ENCODE data around the gene USH1G. TPM values are rescaled to one million over a fixed set of nuclear protein-coding genes. Genes with fewer than 3 reads are reported as not detected.

The USH1G gene
- total RNA-seq, 1 donor from 2014 or later = not detected

GRCh38 chr17:74938194-74938950, 15.3 kb upstream of the USH1G start:
- no peak for ATAC-seq
- DNase-seq (ENCODE audit: low spot score) = no peak

GRCh38 chr17:74937064-74938051, 14.3 kb upstream of the USH1G start:
- intact Hi-C loops (cut with DNase I) = no loop called here

More at GRCh38 chr17:74938194-74938950, 15.3 kb upstream of the USH1G start:
- intact Hi-C loops (cut with DNase I) = no loop called here

GRCh38 chr17:74936470-74936799, 13.4 kb upstream of the USH1G start:
- intact Hi-C loops (cut with DNase I) = no loop called here
- no peak for DNase-seq (ENCODE audit: low spot score)
- ATAC-seq = no peak

More at GRCh38 chr17:74937064-74938051, 14.3 kb upstream of the USH1G start:
- ATAC-seq (no peak), DNase-seq (ENCODE audit: low spot score) (no peak)

- intact Hi-C loops (cut with DNase I) = no loop called here
- DNase-seq (ENCODE audit: low spot score) = no peak
- no peak for ATAC-seq
These were observed 12.8 kb upstream of the USH1G start, which contains the start of gene OTOP3 for GRCh38 chr17:74935585-74936469. OTOP3 (plus strand) TSS chr17:74935898; CDS start chr17:74935922, 24 bp downstream.

- DNase-seq (ENCODE audit: low spot score) (no peak), ATAC-seq (no peak)
- intact Hi-C loops (cut with DNase I) = no loop called here
These were observed 12.0 kb upstream of the USH1G start for GRCh38 chr17:74935048-74935447.

GRCh38 chr17:74930535-74931036, 7.5 kb upstream of the USH1G start:
- intact Hi-C loops (cut with DNase I) = no loop called here
- ATAC-seq (no peak), DNase-seq (ENCODE audit: low spot score) (no peak)

- intact Hi-C loops (cut with DNase I) = no loop called here
- no peak for DNase-seq (ENCODE audit: low spot score)
- ATAC-seq = no peak
These were observed 5.7 kb upstream of the USH1G start for GRCh38 chr17:74928786-74929185.

GRCh38 chr17:74925242-74925641, 2.2 kb upstream of the USH1G start:
- no peak for DNase-seq (ENCODE audit: low spot score)
- intact Hi-C loops (cut with DNase I) = no loop called here
- ATAC-seq = no peak

- intact Hi-C loops (cut with DNase I) = no loop called here
- DNase-seq (ENCODE audit: low spot score) (no peak), ATAC-seq (peak; percentile 30)
These were observed 1.3 kb upstream of the USH1G start, which contains the start of gene OTOP2 for GRCh38 chr17:74924250-74924948. OTOP2 (plus strand) TSS chr17:74924273; CDS start chr17:74924633, 360 bp downstream.

GRCh38 chr17:74923538-74924249, 639 bp upstream of the USH1G start:
- intact Hi-C loops (cut with DNase I) = no loop called here
- peak; percentile 55 for ATAC-seq

GRCh38 chr17:74922172-74922571, 883 bp downstream of the USH1G start:
- ATAC-seq (no peak), DNase-seq (ENCODE audit: low spot score) (no peak)
- intact Hi-C loops (cut with DNase I) = no loop called here

More at GRCh38 chr17:74923538-74924249, 639 bp upstream of the USH1G start:
- peak; percentile 82 for DNase-seq (ENCODE audit: low spot score)

- ATAC-seq = no peak
- no peak for DNase-seq (ENCODE audit: low spot score)
- intact Hi-C loops (cut with DNase I) = no loop called here
These were observed 1.3 kb downstream of the USH1G start for GRCh38 chr17:74921769-74922168.

- ATAC-seq (no peak), DNase-seq (ENCODE audit: low spot score) (no peak)
- intact Hi-C loops (cut with DNase I) = no loop called here
These were observed 1.9 kb downstream of the USH1G start for GRCh38 chr17:74921026-74921681.

- intact Hi-C loops (cut with DNase I) = no loop called here
These were observed 2.4 kb downstream of the USH1G start for GRCh38 chr17:74920642-74921025.

GRCh38 chr17:74920306-74920620, 2.8 kb downstream of the USH1G start:
- no peak for ATAC-seq
- no peak for DNase-seq (ENCODE audit: low spot score)
- intact Hi-C loops (cut with DNase I) = no loop called here

More at GRCh38 chr17:74920642-74921025, 2.4 kb downstream of the USH1G start:
- DNase-seq (ENCODE audit: low spot score) (no peak), ATAC-seq (no peak)

- ATAC-seq (no peak), DNase-seq (ENCODE audit: low spot score) (no peak)
- intact Hi-C loops (cut with DNase I) = loop anchor here (10.0 kb wide), 1 partner anchor 1115 kb away; no protein-coding TSS in a partner anchor
These were observed 3.4 kb downstream of the USH1G start for GRCh38 chr17:74919440-74920305.

All from sciatic nerve (tissue), 2 donors.